ENCODE data around the gene LILRA6. TPM values are rescaled to one million over a fixed set of nuclear protein-coding genes. Genes with fewer than 3 reads are reported as not detected.

The LILRA6 gene
- total RNA-seq, 2 experiments from 2014 or later, result not detected

GRCh38 chr19:54254195-54254906 is 11.8 kb upstream of the LILRA6 start:
- Histone ChIP-seq H4K20me1 (ENCODE audit: insufficient read depth, low read length) (no peaks in the 10 kb centered on the region), H3K36me3 (ENCODE audit: insufficient read depth, low read length) (no peaks in the 10 kb centered on the region), H3K4me1 (ENCODE audit: insufficient read depth, low read length, poor library complexity, severe bottlenecking) (no peaks in the 10 kb centered on the region), H3K9me3 (ENCODE audit: low read length) (no peaks in the 10 kb centered on the region), H2AFZ (ENCODE audit: low read length) (no peak overlapping the region), H3K79me2 (ENCODE audit: insufficient read depth, low read depth, low read length) (no peaks in the 10 kb centered on the region), H3K4me2 (ENCODE audit: low read length) (no peak overlapping the region), H3K27ac (ENCODE audit: low read depth, low read length, poor library complexity, severe bottlenecking) (no peak overlapping the region), H3K9me2 (ENCODE audit: insufficient read depth, low read length) (no peaks in the 10 kb centered on the region), H3K4me3 (ENCODE audit: low read depth, low read length, poor library complexity, severe bottlenecking) (no peak overlapping the region)
- DNase-seq (ENCODE audit: low spot score), result no peak
- no peak for TF ChIP-seq EZH2phosphoT487 (IDR thresholded peaks at IDR 0.05; ENCODE audit: borderline replicate concordance, low read depth, low read length)
- TF ChIP-seq, protein P1, sequence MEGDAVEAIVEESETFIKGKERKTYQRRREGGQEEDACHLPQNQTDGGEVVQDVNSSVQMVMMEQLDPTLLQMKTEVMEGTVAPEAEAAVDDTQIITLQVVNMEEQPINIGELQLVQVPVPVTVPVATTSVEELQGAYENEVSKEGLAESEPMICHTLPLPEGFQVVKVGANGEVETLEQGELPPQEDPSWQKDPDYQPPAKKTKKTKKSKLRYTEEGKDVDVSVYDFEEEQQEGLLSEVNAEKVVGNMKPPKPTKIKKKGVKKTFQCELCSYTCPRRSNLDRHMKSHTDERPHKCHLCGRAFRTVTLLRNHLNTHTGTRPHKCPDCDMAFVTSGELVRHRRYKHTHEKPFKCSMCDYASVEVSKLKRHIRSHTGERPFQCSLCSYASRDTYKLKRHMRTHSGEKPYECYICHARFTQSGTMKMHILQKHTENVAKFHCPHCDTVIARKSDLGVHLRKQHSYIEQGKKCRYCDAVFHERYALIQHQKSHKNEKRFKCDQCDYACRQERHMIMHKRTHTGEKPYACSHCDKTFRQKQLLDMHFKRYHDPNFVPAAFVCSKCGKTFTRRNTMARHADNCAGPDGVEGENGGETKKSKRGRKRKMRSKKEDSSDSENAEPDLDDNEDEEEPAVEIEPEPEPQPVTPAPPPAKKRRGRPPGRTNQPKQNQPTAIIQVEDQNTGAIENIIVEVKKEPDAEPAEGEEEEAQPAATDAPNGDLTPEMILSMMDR (conservative IDR thresholded peaks at IDR 0.05; ENCODE audit: low read length), result no peak
- ChIA-PET POLR2A (no interaction called here), CTCF (ENCODE audit: unreplicated experiment) (no interaction called here)
- no TSS peak for BruUV-seq (replicated peaks)
- intact Hi-C loops (cut with micrococcal nuclease; ENCODE audit: unreplicated experiment), result no loop called here

- Histone ChIP-seq H4K20me1 (ENCODE audit: insufficient read depth, low read length) (no peaks in the 10 kb centered on the region), H3K27ac (ENCODE audit: low read depth, low read length, poor library complexity, severe bottlenecking) (no peak overlapping the region), H3K9me3 (ENCODE audit: low read length) (no peaks in the 10 kb centered on the region), H3K9me2 (ENCODE audit: insufficient read depth, low read length) (no peaks in the 10 kb centered on the region), H3K4me3 (ENCODE audit: low read depth, low read length, poor library complexity, severe bottlenecking) (no peak overlapping the region), H3K79me2 (ENCODE audit: insufficient read depth, low read depth, low read length) (no peaks in the 10 kb centered on the region), H3K4me2 (ENCODE audit: low read length) (no peak overlapping the region), H3K4me1 (ENCODE audit: insufficient read depth, low read length, poor library complexity, severe bottlenecking) (no peaks in the 10 kb centered on the region), H2AFZ (ENCODE audit: low read length) (no peak overlapping the region), H3K36me3 (ENCODE audit: insufficient read depth, low read length) (no peaks in the 10 kb centered on the region)
- TF ChIP-seq, protein P1 (conservative IDR thresholded peaks at IDR 0.05; ENCODE audit: low read length), result no peak
- TF ChIP-seq EZH2phosphoT487 (IDR thresholded peaks at IDR 0.05; ENCODE audit: borderline replicate concordance, low read depth, low read length), result no peak
- no TSS peak for BruUV-seq (replicated peaks)
- ChIA-PET CTCF (ENCODE audit: unreplicated experiment) (no interaction called here), POLR2A (no interaction called here)
- DNase-seq (ENCODE audit: low spot score), result no peak
- intact Hi-C loops (cut with micrococcal nuclease; ENCODE audit: unreplicated experiment), result no loop called here
Observed at GRCh38 chr19:54253331-54254194, 11.0 kb upstream of the LILRA6 start.

DNA sequence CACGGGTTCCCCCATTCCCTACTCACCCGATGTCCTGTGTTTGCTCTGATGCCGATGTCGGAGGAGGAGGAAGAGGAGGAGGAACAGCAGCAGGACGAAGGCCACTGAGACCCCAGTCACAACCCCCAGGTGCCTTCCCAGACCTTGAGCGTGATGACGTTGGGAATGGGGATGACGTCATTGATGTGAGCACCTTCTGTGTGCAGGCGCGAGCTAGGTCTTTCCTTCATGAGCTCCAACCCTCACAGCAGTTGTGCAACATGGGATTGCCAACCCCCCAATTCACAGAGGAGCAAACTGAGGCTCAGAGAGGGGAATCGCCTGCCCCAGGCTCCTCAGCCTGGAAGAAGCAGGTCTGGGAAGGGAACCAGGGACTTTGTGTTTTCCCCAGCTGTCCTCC is 10.3 kb upstream of the LILRA6 start:
- TF ChIP-seq, protein P1 (conservative IDR thresholded peaks at IDR 0.05; ENCODE audit: low read length), result no peak
- TF ChIP-seq EZH2phosphoT487 (IDR thresholded peaks at IDR 0.05; ENCODE audit: borderline replicate concordance, low read depth, low read length), result no peak
- Histone ChIP-seq H4K20me1 (ENCODE audit: insufficient read depth, low read length) (no peaks in the 10 kb centered on the region), H2AFZ (ENCODE audit: low read length) (no peak overlapping the region), H3K4me2 (ENCODE audit: low read length) (no peak overlapping the region), H3K4me1 (ENCODE audit: insufficient read depth, low read length, poor library complexity, severe bottlenecking) (no peaks in the 10 kb centered on the region), H3K27ac (ENCODE audit: low read depth, low read length, poor library complexity, severe bottlenecking) (no peak overlapping the region), H3K79me2 (ENCODE audit: insufficient read depth, low read depth, low read length) (no peaks in the 10 kb centered on the region), H3K9me2 (ENCODE audit: insufficient read depth, low read length) (no peaks in the 10 kb centered on the region), H3K36me3 (ENCODE audit: insufficient read depth, low read length) (no peaks in the 10 kb centered on the region), H3K9me3 (ENCODE audit: low read length) (no peaks in the 10 kb centered on the region), H3K4me3 (ENCODE audit: low read depth, low read length, poor library complexity, severe bottlenecking) (no peak overlapping the region)
- no peak for DNase-seq (ENCODE audit: low spot score)
- intact Hi-C loops (cut with micrococcal nuclease; ENCODE audit: unreplicated experiment), result no loop called here
- BruUV-seq (replicated peaks), result no TSS peak
- ChIA-PET POLR2A (no interaction called here), CTCF (ENCODE audit: unreplicated experiment) (no interaction called here)
